ENCODE results near the gene KMT2C.
"Not testable (repeated sequence)": the region's sequence is repeated elsewhere in the genome, so short reads cannot be mapped to it uniquely, and the experiment has no call there.

The KMT2C gene

DNA sequence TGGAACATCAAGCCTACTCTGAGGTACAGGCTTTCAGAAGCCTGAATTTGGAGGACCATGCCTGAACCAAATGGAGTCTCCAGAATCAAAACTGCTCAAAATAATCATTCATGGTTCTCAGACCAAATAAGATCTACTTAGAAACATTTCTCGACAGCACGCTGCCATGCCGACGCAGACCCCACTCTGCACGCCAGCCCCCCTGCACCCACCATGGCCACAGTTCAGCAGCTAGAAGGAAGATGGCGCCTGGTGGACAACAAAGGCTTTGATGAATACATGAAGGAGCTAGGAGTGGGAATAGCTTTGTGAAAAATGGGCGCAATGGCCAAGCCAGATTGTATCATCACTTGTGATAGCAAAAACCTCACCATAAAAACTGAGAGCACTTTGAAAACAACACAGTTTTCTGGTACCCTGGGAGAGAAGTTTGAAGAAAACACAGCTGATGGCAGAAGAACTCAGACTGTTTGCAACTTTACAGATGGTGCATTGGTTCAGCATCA, 6.6 kb upstream of the KMT2C start:
- no peak for DNase-seq
- no peaks in the 10 kb centered on the region for H3K36me3 ChIP-seq (ENCODE audit: control insufficient read depth, insufficient read depth, low read length)
- no peak overlapping the region for H3K4me3 ChIP-seq (ENCODE audit: insufficient read depth, low read depth, low read length, poor library complexity, severe bottlenecking)
- H3K27ac ChIP-seq (ENCODE audit: insufficient read depth, low read length, poor library complexity, severe bottlenecking), result no peak overlapping the region
- no peaks in the 10 kb centered on the region for H3K27me3 ChIP-seq (replicated peaks; ENCODE audit: control insufficient read depth, insufficient read depth, low read length, poor library complexity, severe bottlenecking)
- H3K4me1 ChIP-seq (ENCODE audit: control insufficient read depth, insufficient read depth, low read length, poor library complexity, severe bottlenecking), result no peaks in the 10 kb centered on the region
- no peaks in the 10 kb centered on the region for H3K9me3 ChIP-seq (ENCODE audit: control insufficient read depth, low read length)

DNA sequence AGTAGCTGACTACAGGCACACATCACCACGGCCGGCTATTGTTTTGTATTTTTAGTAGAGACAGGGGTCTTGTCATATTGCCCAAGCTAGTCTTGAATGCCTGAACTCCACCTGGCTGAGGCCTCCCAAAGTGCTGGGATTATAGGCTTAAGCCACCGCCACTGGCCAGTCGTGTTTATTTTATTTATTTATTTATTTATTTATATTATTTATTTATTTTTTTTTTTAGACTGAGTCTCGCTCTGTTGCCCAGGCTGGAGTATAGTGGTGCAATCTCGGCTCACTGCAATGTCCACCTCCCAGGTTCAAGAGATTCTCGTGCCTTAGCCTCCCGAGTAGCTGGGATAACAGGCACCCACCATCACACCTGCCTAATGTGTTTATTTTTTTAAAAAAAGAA, 6.0 kb upstream of the KMT2C start:
- not testable (repeated sequence) for H3K4me3 ChIP-seq (ENCODE audit: insufficient read depth, low read depth, low read length, poor library complexity, severe bottlenecking); H3K4me1 ChIP-seq (ENCODE audit: control insufficient read depth, insufficient read depth, low read length, poor library complexity, severe bottlenecking); H3K36me3 ChIP-seq (ENCODE audit: control insufficient read depth, insufficient read depth, low read length); H3K9me3 ChIP-seq (ENCODE audit: control insufficient read depth, low read length); DNase-seq; H3K27ac ChIP-seq (ENCODE audit: insufficient read depth, low read length, poor library complexity, severe bottlenecking); H3K27me3 ChIP-seq (replicated peaks; ENCODE audit: control insufficient read depth, insufficient read depth, low read length, poor library complexity, severe bottlenecking)

DNA sequence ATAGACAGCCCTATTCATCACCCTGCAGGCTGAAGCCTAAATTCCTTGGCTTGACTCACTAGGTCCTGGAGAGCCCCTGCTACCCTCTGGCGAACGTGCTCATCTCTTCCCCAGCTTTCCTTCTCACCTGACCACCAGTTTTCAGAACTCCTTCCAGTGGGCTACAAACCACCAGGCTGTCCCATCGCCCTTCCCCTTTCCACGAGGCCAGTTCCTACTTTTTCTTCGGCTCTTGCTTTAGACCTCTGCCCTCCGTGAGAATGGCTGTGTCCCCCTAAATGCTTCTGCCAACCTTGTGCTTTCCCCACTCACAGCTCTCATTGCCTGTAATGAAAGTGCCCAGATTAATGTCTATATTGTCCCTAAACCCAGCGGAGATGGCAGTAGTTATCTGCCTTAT, 5.4 kb upstream of the KMT2C start:
- H3K36me3 ChIP-seq (ENCODE audit: control insufficient read depth, insufficient read depth, low read length); H3K4me3 ChIP-seq (ENCODE audit: insufficient read depth, low read depth, low read length, poor library complexity, severe bottlenecking); H3K4me1 ChIP-seq (ENCODE audit: control insufficient read depth, insufficient read depth, low read length, poor library complexity, severe bottlenecking); H3K27ac ChIP-seq (ENCODE audit: insufficient read depth, low read length, poor library complexity, severe bottlenecking); DNase-seq; H3K9me3 ChIP-seq (ENCODE audit: control insufficient read depth, low read length); H3K27me3 ChIP-seq (replicated peaks; ENCODE audit: control insufficient read depth, insufficient read depth, low read length, poor library complexity, severe bottlenecking): not testable (repeated sequence)

DNA sequence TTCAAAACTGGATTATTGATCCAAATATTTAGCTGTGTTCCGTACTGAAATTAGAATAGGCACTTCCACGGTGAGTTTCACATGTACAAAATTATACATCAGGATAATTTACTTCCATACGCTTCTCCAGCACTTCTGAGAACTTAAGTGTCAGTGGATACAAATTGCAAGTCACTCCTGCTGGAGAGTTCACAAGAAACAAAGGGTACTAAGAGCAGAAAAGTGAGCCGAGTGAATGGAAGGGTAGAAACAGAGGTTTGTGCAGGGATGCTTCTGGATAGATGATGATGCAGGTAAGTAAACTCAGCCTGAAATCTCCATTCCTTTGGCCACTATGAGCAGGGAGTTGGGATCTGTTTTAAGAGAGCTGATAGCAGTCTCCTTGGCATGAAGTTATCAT, 2.2 kb upstream of the KMT2C start:
- not testable (repeated sequence) for H3K9me3 ChIP-seq (ENCODE audit: control insufficient read depth, low read length); H3K4me3 ChIP-seq (ENCODE audit: insufficient read depth, low read depth, low read length, poor library complexity, severe bottlenecking); H3K4me1 ChIP-seq (ENCODE audit: control insufficient read depth, insufficient read depth, low read length, poor library complexity, severe bottlenecking); DNase-seq; H3K27ac ChIP-seq (ENCODE audit: insufficient read depth, low read length, poor library complexity, severe bottlenecking); H3K36me3 ChIP-seq (ENCODE audit: control insufficient read depth, insufficient read depth, low read length); H3K27me3 ChIP-seq (replicated peaks; ENCODE audit: control insufficient read depth, insufficient read depth, low read length, poor library complexity, severe bottlenecking)

DNA sequence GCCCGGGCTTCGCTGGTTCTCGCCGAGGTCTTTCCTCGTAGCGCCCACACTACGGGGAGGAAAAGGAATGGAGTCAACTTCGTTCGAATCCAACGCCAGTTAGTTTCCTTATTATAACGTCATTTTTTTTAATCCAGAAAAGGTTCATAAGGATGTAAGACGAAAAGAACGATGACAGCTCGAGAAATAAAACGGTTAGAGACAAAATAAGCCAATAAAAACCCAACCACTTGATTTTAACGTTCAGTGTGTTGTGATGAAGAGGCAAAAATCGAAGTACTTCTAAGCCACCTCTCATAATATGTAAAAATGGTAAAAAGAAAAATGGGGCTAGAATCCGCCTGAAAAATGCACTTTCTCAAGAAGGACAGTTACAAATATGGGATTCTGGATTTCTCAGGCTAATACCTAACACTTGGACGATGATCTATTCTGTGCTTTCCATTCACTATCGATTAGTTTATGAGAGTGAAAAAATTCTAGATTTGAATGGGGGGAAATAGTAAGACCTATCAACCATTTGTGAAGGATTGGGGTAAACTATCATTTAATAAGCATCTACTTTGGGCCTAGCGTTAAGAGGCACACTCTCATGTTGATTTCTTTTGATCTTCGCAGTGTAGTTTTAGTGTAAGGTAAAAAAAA, 1.2 kb upstream of the KMT2C start:
- not testable (repeated sequence) for H3K27me3 ChIP-seq (replicated peaks; ENCODE audit: control insufficient read depth, insufficient read depth, low read length, poor library complexity, severe bottlenecking); DNase-seq; H3K36me3 ChIP-seq (ENCODE audit: control insufficient read depth, insufficient read depth, low read length); H3K9me3 ChIP-seq (ENCODE audit: control insufficient read depth, low read length); H3K4me1 ChIP-seq (ENCODE audit: control insufficient read depth, insufficient read depth, low read length, poor library complexity, severe bottlenecking)
- Histone ChIP-seq H3K27ac (ENCODE audit: insufficient read depth, low read length, poor library complexity, severe bottlenecking) (peak overlapping the region; percentile 95), H3K4me3 (ENCODE audit: insufficient read depth, low read depth, low read length, poor library complexity, severe bottlenecking) (peak overlapping the region; percentile 90)

DNA sequence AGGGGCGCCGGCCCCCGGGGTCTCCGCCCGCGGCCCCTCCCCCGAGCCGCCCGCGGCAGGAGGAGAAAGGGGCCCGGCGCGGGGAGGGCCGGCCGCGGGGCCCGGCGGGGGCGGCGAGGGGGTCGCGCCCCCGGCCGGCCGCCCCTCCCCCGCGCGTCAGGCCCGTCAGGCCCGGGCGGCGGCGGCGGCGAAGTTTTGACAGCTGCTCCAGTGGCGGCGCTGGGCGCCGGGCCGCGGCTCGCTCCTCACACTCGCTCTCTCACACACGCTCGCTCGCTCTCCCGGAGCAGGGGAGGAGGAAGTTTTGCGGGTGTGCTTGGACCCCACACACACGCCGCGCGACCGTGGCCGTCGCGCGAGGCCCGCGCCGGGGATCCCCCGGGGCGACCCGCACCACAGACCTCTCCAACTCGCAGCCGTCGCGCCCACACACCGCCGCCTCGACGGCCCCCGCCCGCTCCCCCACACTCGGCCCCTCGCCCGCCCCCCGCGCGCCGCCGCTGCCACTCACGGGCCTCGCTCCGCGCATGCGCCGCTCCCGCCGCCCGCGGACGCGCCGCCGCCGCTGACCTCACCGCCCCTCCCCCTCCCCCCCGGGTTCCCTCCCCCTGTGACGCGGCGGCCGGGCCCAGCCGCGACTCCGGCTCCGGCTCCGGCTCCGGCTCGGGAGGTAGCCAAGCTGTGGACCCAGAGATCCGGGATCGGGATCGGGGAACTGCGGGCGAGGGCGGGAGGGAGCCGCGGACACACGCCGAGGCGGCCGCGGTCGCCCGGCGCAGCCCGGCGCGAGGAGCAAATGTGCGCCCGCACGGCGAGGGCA, 518 bp upstream of the KMT2C start:
- H3K27ac ChIP-seq (ENCODE audit: insufficient read depth, low read length, poor library complexity, severe bottlenecking), result peak overlapping the region; percentile 95
- DNase-seq, result peak; percentile 86 to 91 (median 88)
- H3K9me3 ChIP-seq (ENCODE audit: control insufficient read depth, low read length), result no peaks in the 10 kb centered on the region
- no peaks in the 10 kb centered on the region for H3K36me3 ChIP-seq (ENCODE audit: control insufficient read depth, insufficient read depth, low read length)
- H3K4me3 ChIP-seq (ENCODE audit: insufficient read depth, low read depth, low read length, poor library complexity, severe bottlenecking), result peak overlapping the region; percentile 90
- H3K27me3 ChIP-seq (replicated peaks; ENCODE audit: control insufficient read depth, insufficient read depth, low read length, poor library complexity, severe bottlenecking), result no peaks in the 10 kb centered on the region
- H3K4me1 ChIP-seq (ENCODE audit: control insufficient read depth, insufficient read depth, low read length, poor library complexity, severe bottlenecking), result peaks cover 7% of the 10 kb centered on the region

DNA sequence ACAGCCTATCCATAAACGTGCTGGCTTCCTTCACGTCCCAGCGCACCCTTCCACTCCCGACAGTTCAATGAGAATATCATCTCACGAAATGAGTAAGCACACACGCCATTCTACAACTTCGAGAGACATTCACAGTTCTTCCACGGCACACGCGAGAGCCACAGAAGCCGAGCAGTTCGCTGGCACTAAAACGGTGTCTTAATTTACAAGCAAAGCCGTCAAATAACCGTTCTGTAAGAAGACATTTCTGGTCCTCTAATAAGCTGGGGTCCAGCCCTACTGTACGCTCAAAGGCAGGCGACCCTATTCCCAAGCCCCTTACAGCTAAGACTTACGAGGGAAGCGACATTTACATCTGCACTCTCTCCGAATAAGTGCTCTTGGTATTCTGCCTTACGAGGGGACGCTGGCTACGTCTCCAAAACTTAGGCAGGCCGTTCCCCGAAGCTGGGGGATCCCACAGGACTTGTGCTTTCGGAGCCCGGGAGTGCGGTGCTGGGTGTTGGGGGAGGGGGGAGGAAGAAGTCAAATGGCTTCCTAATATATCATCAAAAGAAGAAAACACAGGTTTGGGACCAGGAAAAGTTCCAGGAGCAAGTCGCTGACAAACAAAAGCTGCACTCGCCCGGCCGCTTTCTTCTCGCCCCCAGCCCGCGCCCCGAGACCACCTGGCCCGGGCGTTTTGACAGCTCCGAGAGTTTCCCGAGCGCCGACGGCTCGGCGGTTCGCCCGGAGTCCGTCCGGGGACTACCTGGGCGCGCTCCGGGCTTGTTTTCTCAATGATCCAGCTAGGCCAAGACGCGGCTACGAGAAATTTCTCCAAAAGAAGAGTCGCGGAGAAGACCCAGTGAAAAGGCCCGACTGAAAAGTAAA, 1.1 kb downstream of the KMT2C start:
- H3K4me1 ChIP-seq (ENCODE audit: control insufficient read depth, insufficient read depth, low read length, poor library complexity, severe bottlenecking); H3K9me3 ChIP-seq (ENCODE audit: control insufficient read depth, low read length); H3K27me3 ChIP-seq (replicated peaks; ENCODE audit: control insufficient read depth, insufficient read depth, low read length, poor library complexity, severe bottlenecking); H3K36me3 ChIP-seq (ENCODE audit: control insufficient read depth, insufficient read depth, low read length): not testable (repeated sequence)
- peak overlapping the region; percentile 59 for H3K4me3 ChIP-seq (ENCODE audit: insufficient read depth, low read depth, low read length, poor library complexity, severe bottlenecking)
- DNase-seq, result peak in 2 of 3 donors; percentile 15 to 16
- peak overlapping the region; percentile 72 for H3K27ac ChIP-seq (ENCODE audit: insufficient read depth, low read length, poor library complexity, severe bottlenecking)

DNA sequence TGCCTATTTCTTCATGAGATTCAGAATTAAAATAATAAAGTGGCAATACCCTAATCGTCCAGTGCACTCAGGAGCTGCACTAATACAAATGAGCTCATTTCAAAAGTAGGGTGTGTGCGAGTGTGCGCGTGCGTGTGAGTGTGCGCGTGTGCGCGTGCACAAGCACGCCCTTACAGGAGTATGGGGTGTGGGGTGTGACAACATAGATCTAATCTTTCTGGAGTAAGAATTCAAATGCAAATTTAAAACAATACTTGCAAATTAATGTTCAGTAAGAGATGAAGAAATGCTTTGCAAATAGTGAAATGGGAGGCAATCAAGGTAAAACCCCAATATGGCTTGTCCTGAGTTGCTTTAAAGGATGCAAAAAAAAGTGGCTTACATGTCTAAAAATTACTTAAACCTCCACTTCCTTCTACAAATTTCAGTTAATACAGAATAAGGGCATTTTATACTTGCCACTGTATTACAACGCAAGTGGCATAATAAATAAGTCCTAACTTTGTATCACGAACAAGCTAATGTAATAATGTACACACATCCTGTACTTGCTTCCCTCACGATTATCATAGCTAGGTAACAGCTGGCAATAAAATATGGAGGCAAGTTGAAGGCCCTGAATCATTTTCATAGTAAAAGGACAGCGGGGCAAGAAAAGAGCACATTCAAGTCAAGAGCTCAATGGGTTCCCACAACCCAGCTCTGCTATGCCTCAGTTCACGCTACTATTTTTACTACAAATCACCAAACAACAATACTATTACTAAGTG, 1.9 kb downstream of the KMT2C start:
- H3K4me1 ChIP-seq (ENCODE audit: control insufficient read depth, insufficient read depth, low read length, poor library complexity, severe bottlenecking); H3K27me3 ChIP-seq (replicated peaks; ENCODE audit: control insufficient read depth, insufficient read depth, low read length, poor library complexity, severe bottlenecking); H3K36me3 ChIP-seq (ENCODE audit: control insufficient read depth, insufficient read depth, low read length); H3K9me3 ChIP-seq (ENCODE audit: control insufficient read depth, low read length): not testable (repeated sequence)
- peak; percentile 41 to 62 (median 59) for DNase-seq
- Histone ChIP-seq H3K4me3 (ENCODE audit: insufficient read depth, low read depth, low read length, poor library complexity, severe bottlenecking) (peak overlapping the region; percentile 59), H3K27ac (ENCODE audit: insufficient read depth, low read length, poor library complexity, severe bottlenecking) (peak overlapping the region; percentile 72)

DNA sequence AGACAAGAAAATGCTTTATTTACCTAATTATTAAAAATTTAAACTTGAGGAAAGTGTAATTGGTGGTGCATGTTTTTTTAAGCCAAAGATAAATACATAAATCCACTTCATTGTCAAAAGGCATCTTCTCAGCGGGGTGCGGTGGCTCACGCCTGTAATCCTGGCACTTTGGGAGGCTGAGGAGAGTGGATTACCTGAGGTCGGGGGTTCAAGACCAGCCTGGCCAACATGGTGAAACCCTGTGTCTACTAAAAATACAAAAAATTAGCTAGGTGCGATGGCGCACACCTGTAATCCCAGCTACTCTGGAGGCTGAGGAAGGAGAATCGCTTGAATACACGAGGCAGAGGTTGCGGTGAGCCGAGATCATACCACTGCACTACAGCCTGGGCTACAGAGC, 3.1 kb downstream of the KMT2C start:
- H3K27me3 ChIP-seq (replicated peaks; ENCODE audit: control insufficient read depth, insufficient read depth, low read length, poor library complexity, severe bottlenecking); H3K27ac ChIP-seq (ENCODE audit: insufficient read depth, low read length, poor library complexity, severe bottlenecking); H3K4me1 ChIP-seq (ENCODE audit: control insufficient read depth, insufficient read depth, low read length, poor library complexity, severe bottlenecking); DNase-seq; H3K4me3 ChIP-seq (ENCODE audit: insufficient read depth, low read depth, low read length, poor library complexity, severe bottlenecking); H3K9me3 ChIP-seq (ENCODE audit: control insufficient read depth, low read length); H3K36me3 ChIP-seq (ENCODE audit: control insufficient read depth, insufficient read depth, low read length): not testable (repeated sequence)

Measured in effector memory CD4-positive, alpha-beta T cell (primary cell).